Measurements from ENCODE around the gene DAB1.

The DAB1 gene

GRCh38 chr1:57217905-57218304 is 206.0 kb downstream of the DAB1 start:
- DNase-seq (ENCODE audit: low read depth), result no peak

GRCh38 chr1:57214951-57215575 is 208.8 kb downstream of the DAB1 start:
- DNase-seq (ENCODE audit: low read depth), result no peak

- no peak for DNase-seq (ENCODE audit: low read depth)
These were observed 213.0 kb downstream of the DAB1 start for GRCh38 chr1:57210881-57211280.

- no peak for DNase-seq (ENCODE audit: low read depth)
These were observed 214.4 kb downstream of the DAB1 start for GRCh38 chr1:57209495-57209894.

- DNase-seq (ENCODE audit: low read depth), result no peak
These were observed 215.0 kb downstream of the DAB1 start for GRCh38 chr1:57208741-57209302.

- no peak for DNase-seq (ENCODE audit: low read depth)
These were observed 217.8 kb downstream of the DAB1 start for GRCh38 chr1:57206038-57206437.

GRCh38 chr1:57204942-57205787 is 218.7 kb downstream of the DAB1 start:
- DNase-seq (ENCODE audit: low read depth), result no peak

- DNase-seq (ENCODE audit: low read depth), result no peak
These were observed 219.8 kb downstream of the DAB1 start for GRCh38 chr1:57204091-57204490.

- DNase-seq (ENCODE audit: low read depth), result no peak
These were observed 221.6 kb downstream of the DAB1 start for GRCh38 chr1:57202241-57202640.

GRCh38 chr1:57198912-57199311 is 224.9 kb downstream of the DAB1 start:
- no peak for DNase-seq (ENCODE audit: low read depth)

GRCh38 chr1:57195436-57195941 is 228.4 kb downstream of the DAB1 start:
- DNase-seq (ENCODE audit: low read depth), result no peak

GRCh38 chr1:57192222-57192621 is 231.6 kb downstream of the DAB1 start:
- DNase-seq (ENCODE audit: low read depth), result no peak

- no peak for DNase-seq (ENCODE audit: low read depth)
These were observed 233.0 kb downstream of the DAB1 start for GRCh38 chr1:57190898-57191297.

GRCh38 chr1:57188168-57188567 is 235.7 kb downstream of the DAB1 start:
- peak; percentile 17 for DNase-seq (ENCODE audit: low read depth)

- DNase-seq (ENCODE audit: low read depth), result no peak
These were observed 237.4 kb downstream of the DAB1 start for GRCh38 chr1:57186455-57186854.

GRCh38 chr1:57179001-57179400 is 244.9 kb downstream of the DAB1 start:
- DNase-seq (ENCODE audit: low read depth), result no peak

GRCh38 chr1:57175506-57175905 is 248.4 kb downstream of the DAB1 start:
- DNase-seq (ENCODE audit: low read depth), result no peak

- no peak for DNase-seq (ENCODE audit: low read depth)
These were observed 251.8 kb downstream of the DAB1 start for GRCh38 chr1:57172040-57172439.

- no peak for DNase-seq (ENCODE audit: low read depth)
These were observed 255.9 kb downstream of the DAB1 start for GRCh38 chr1:57167997-57168396.

GRCh38 chr1:57165546-57165945 is 258.3 kb downstream of the DAB1 start:
- DNase-seq (ENCODE audit: low read depth), result no peak

- no peak for DNase-seq (ENCODE audit: low read depth)
These were observed 259.3 kb downstream of the DAB1 start for GRCh38 chr1:57164584-57164983.

- DNase-seq (ENCODE audit: low read depth), result no peak
These were observed 260.1 kb downstream of the DAB1 start for GRCh38 chr1:57163789-57164188.

GRCh38 chr1:57163325-57163724 is 260.5 kb downstream of the DAB1 start:
- DNase-seq (ENCODE audit: low read depth), result no peak
